Mesenchymal stem cell (in vitro differentiated cells and primary cell): ENCODE measurements around the gene TAF3.

Experiments
- DNase-seq: peaks from one replicate; pipeline ENCODE4 v3.0.0-alpha.2; 2013
- H2AFZ ChIP-seq: one replicate; pipeline ENCODE4 v1.6.1; 2013; ENCODE audit warnings: low read depth, mild to moderate bottlenecking, control low read depth, inconsistent platforms, low read length, moderate library complexity
- H2AK5ac ChIP-seq: 2 replicates; pipeline ENCODE4 v1.6.1; 2013; ENCODE audit warnings: low read length, moderate library complexity, mild to moderate bottlenecking, inconsistent platforms; ENCODE audit not compliant: severe bottlenecking
- H2BK120ac ChIP-seq: one replicate; pipeline ENCODE4 v1.6.1; 2013; ENCODE audit warnings: low read depth, mild to moderate bottlenecking, inconsistent platforms, low read length, moderate library complexity
- H2BK12ac ChIP-seq, 2 experiments: one replicate each; pipeline ENCODE4 v1.6.1; 2013; ENCODE audit warnings: inconsistent platforms in 2 of 2, low read length in 2 of 2, mild to moderate bottlenecking in 2 of 2, moderate library complexity in 2 of 2, control low read depth in 1 of 2
- H2BK15ac ChIP-seq: one replicate; pipeline ENCODE4 v1.6.1; 2013; ENCODE audit warnings: mild to moderate bottlenecking, low read depth, inconsistent platforms; ENCODE audit not compliant: poor library complexity, severe bottlenecking
- H2BK5ac ChIP-seq: 2 replicates; pipeline ENCODE4 v1.6.1; 2013; ENCODE audit warnings: low read depth, mild to moderate bottlenecking, low read length, control low read depth, inconsistent platforms; ENCODE audit not compliant: poor library complexity, severe bottlenecking
- H3K14ac ChIP-seq, 2 experiments: one replicate each; pipeline ENCODE4 v1.6.1; 2013; ENCODE audit warnings: inconsistent platforms in 2 of 2, low read length in 2 of 2, control low read depth in 1 of 2, mild to moderate bottlenecking in 1 of 2, moderate library complexity in 1 of 2
- H3K18ac ChIP-seq, 2 experiments: one replicate each; pipeline ENCODE4 v1.6.1; 2013; ENCODE audit warnings: inconsistent platforms in 2 of 2, low read length in 2 of 2, control low read depth in 1 of 2, low read depth in 1 of 2, mild to moderate bottlenecking in 1 of 2
- H3K23ac ChIP-seq, 2 experiments: one replicate each; pipeline ENCODE4 v1.6.1; 2013; ENCODE audit warnings: inconsistent platforms in 2 of 2, low read length in 2 of 2, mild to moderate bottlenecking in 2 of 2, moderate library complexity in 2 of 2, control low read depth in 1 of 2
- H3K27ac ChIP-seq: 2 replicates; pipeline ENCODE4 v1.5.1; 2013; ENCODE audit warnings: mild to moderate bottlenecking, moderate library complexity, low read length, control low read depth, inconsistent platforms; ENCODE audit not compliant: poor library complexity, severe bottlenecking
- H3K27me3 ChIP-seq, 2 experiments: 2 replicates each; pipeline versions ENCODE4 v1.6.1 to v1.7.0; 2013; ENCODE audit warnings: low read length in 2 of 2, mild to moderate bottlenecking in 2 of 2, moderate library complexity in 2 of 2, control low read depth in 1 of 2, inconsistent platforms in 1 of 2; ENCODE audit not compliant: control insufficient read depth in 1 of 2, insufficient read depth in 1 of 2
- H3K36me3 ChIP-seq, 2 experiments: 2 replicates each; pipeline versions ENCODE4 v1.6.1 to v1.7.0; 2013; ENCODE audit warnings: low read length in 2 of 2, control low read depth in 1 of 2, inconsistent platforms in 1 of 2, low read depth in 1 of 2, mild to moderate bottlenecking in 1 of 2; ENCODE audit not compliant: insufficient read depth in 2 of 2, control insufficient read depth in 1 of 2
- H3K4ac ChIP-seq, 2 experiments: one replicate each; pipeline ENCODE4 v1.6.1; 2013; ENCODE audit warnings: inconsistent platforms in 2 of 2, low read length in 2 of 2, mild to moderate bottlenecking in 2 of 2, moderate library complexity in 2 of 2, control low read depth in 1 of 2, low read depth in 1 of 2
- H3K4me1 ChIP-seq: 2 replicates; pipeline ENCODE4 v1.6.1; 2013; ENCODE audit warnings: low read depth, low read length, control low read depth; ENCODE audit not compliant: control insufficient read depth, insufficient read depth
- H3K4me2 ChIP-seq: 2 replicates; pipeline ENCODE4 v1.6.1; 2013; ENCODE audit warnings: low read length, mild to moderate bottlenecking, inconsistent platforms; ENCODE audit not compliant: poor library complexity, severe bottlenecking
- H3K4me3 ChIP-seq, 2 experiments: 2 replicates each; pipeline versions ENCODE4 v1.5.1 to v1.7.0; 2013; ENCODE audit warnings: low read length in 2 of 2, mild to moderate bottlenecking in 2 of 2, control low read depth in 1 of 2, low read depth in 1 of 2; ENCODE audit not compliant: insufficient read depth in 1 of 2
- H3K79me1 ChIP-seq: replicated peaks from 2 replicates; pipeline ENCODE4 v1.6.1; 2013; ENCODE audit warnings: mild to moderate bottlenecking, control low read depth, low read length, inconsistent platforms; ENCODE audit not compliant: poor library complexity, severe bottlenecking
- H3K9ac ChIP-seq: 2 replicates; pipeline ENCODE4 v1.7.0; 2013; ENCODE audit warnings: mild to moderate bottlenecking, low read length, moderate library complexity
- H3K9me3 ChIP-seq: 2 replicates; pipeline ENCODE4 v1.7.0; 2013; ENCODE audit warnings: mild to moderate bottlenecking, low read length; ENCODE audit not compliant: control insufficient read depth
- H4K8ac ChIP-seq: one replicate; pipeline ENCODE4 v1.6.1; 2013; ENCODE audit warnings: inconsistent platforms, mild to moderate bottlenecking, low read length, moderate library complexity
- H4K91ac ChIP-seq: one replicate; pipeline ENCODE4 v1.6.1; 2013; ENCODE audit warnings: mild to moderate bottlenecking, low read length, inconsistent platforms
- WGBS: methylation state at CpG from one replicate; pipeline ENCODE4 v1.1.7; 2013; ENCODE audit warnings: mixed read lengths; 5-methylcytosine and 5-hydroxymethylcytosine counted together

Gene TAF3

DNA sequence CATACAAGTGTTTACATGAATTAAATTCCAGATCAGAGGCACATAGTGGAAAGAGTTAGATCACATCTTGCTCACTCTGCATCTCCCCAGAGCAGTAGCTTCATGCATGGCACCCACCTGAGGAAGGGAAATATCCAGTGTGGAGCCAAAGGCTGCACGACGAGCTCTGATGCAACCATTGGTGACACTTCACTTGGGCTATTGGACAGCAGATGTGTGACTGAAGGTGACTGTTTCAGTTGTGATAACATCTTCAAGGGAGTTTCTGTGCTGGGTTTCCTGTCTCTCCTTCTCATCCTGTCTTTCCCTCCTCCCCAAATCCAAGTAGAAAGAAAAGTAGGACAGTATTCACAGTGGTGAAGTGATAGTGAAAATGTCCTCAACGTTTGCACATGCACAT lies 115.0 kb downstream of the TAF3 start:
- Histone ChIP-seq H2BK5ac (no peak overlapping the region), H3K27ac (no peak overlapping the region), H3K4ac (no peak overlapping the region), H2BK15ac (no peak overlapping the region), H3K9ac (no peak overlapping the region), H3K27me3 (no peaks in the 10 kb centered on the region), H2BK12ac (no peak overlapping the region), H3K36me3 (no peaks in the 10 kb centered on the region), H3K9me3 (peaks cover 2% of the 10 kb centered on the region), H3K14ac (no peak overlapping the region), H3K79me1 (peaks cover 25% of the 10 kb centered on the region), H3K4me3 (no peak overlapping the region), H3K4me2 (no peak overlapping the region), H2AFZ (no peak overlapping the region), H4K8ac (no peak overlapping the region), H3K18ac (no peak overlapping the region), H4K91ac (no peak overlapping the region), H3K4me1 (peaks cover 5% of the 10 kb centered on the region), H2BK120ac (no peak overlapping the region), H2AK5ac (no peak overlapping the region), H3K23ac (no peak overlapping the region)
- no peak for DNase-seq
- 83% methylated on average over 2 of the region's 3 CpGs for WGBS

- H3K9ac ChIP-seq = no peak overlapping the region
- H3K4me2 ChIP-seq = no peak overlapping the region
- H2BK120ac ChIP-seq = no peak overlapping the region
- peaks cover 2% of the 10 kb centered on the region for H3K9me3 ChIP-seq
- H3K4me3 ChIP-seq = no peak overlapping the region
- H3K23ac ChIP-seq = no peak overlapping the region
- H2AK5ac ChIP-seq = no peak overlapping the region
- H2AFZ ChIP-seq = no peak overlapping the region
- no peak overlapping the region for H4K8ac ChIP-seq
- peaks cover 27% of the 10 kb centered on the region for H3K79me1 ChIP-seq
- H4K91ac ChIP-seq = no peak overlapping the region
- no peak overlapping the region for H3K4ac ChIP-seq
- no peaks in the 10 kb centered on the region for H3K27me3 ChIP-seq
- no peak overlapping the region for H2BK12ac ChIP-seq
- no peak overlapping the region for H3K27ac ChIP-seq
- WGBS = 94% methylated on average over 5 of the region's 8 CpGs
- no peak overlapping the region for H3K18ac ChIP-seq
- H2BK5ac ChIP-seq = no peak overlapping the region
- H2BK15ac ChIP-seq = no peak overlapping the region
- DNase-seq = no peak
- H3K36me3 ChIP-seq = no peaks in the 10 kb centered on the region
- H3K14ac ChIP-seq = no peak overlapping the region
- H3K4me1 ChIP-seq = peaks cover 5% of the 10 kb centered on the region
Observed at GRCh38 chr10:7933757-7934156, 115.5 kb downstream of the TAF3 start.

GRCh38 chr10:7937315-7937945 lies 119.1 kb downstream of the TAF3 start:
- Histone ChIP-seq H2BK120ac (no peak overlapping the region), H3K14ac (no peak overlapping the region), H2BK15ac (no peak overlapping the region), H2BK12ac (no peak overlapping the region), H3K9me3 (peaks cover 2% of the 10 kb centered on the region), H3K18ac (no peak overlapping the region), H3K9ac (no peak overlapping the region), H3K36me3 (no peaks in the 10 kb centered on the region), H3K79me1 (peaks cover 25% of the 10 kb centered on the region), H2AFZ (no peak overlapping the region), H4K8ac (no peak overlapping the region), H3K23ac (no peak overlapping the region), H3K4me1 (peaks cover 3% of the 10 kb centered on the region), H3K27ac (no peak overlapping the region), H3K4me2 (no peak overlapping the region), H3K4ac (no peak overlapping the region), H2BK5ac (no peak overlapping the region), H2AK5ac (no peak overlapping the region), H3K4me3 (no peak overlapping the region), H4K91ac (no peak overlapping the region), H3K27me3 (no peaks in the 10 kb centered on the region)
- DNase-seq = no peak
- 97% methylated on average over 4 of the region's 5 CpGs for WGBS

GRCh38 chr10:7941576-7941975 lies 123.3 kb downstream of the TAF3 start:
- H3K14ac ChIP-seq = no peak overlapping the region
- no peak overlapping the region for H3K4me2 ChIP-seq
- H3K27ac ChIP-seq = no peak overlapping the region
- H3K9ac ChIP-seq = no peak overlapping the region
- H2BK15ac ChIP-seq = no peak overlapping the region
- no peak overlapping the region for H3K18ac ChIP-seq
- H3K9me3 ChIP-seq = no peaks in the 10 kb centered on the region
- H3K4me3 ChIP-seq = no peak overlapping the region
- H3K23ac ChIP-seq = no peak overlapping the region
- no peak overlapping the region for H2BK120ac ChIP-seq
- H3K4ac ChIP-seq = no peak overlapping the region
- H2BK5ac ChIP-seq = no peak overlapping the region
- H2BK12ac ChIP-seq = no peak overlapping the region
- no peak overlapping the region for H4K91ac ChIP-seq
- H3K27me3 ChIP-seq = no peaks in the 10 kb centered on the region
- WGBS = 96% methylated on average over 6 of the region's 6 CpGs
- DNase-seq = no peak
- H4K8ac ChIP-seq = no peak overlapping the region
- H3K79me1 ChIP-seq = peaks cover 21% of the 10 kb centered on the region
- no peak overlapping the region for H2AK5ac ChIP-seq
- H3K36me3 ChIP-seq = no peaks in the 10 kb centered on the region
- peaks cover 4% of the 10 kb centered on the region for H3K4me1 ChIP-seq
- no peak overlapping the region for H2AFZ ChIP-seq
